Transverse colon (tissue), 4 donors: ENCODE data around the gene USP6NL. TPM values are rescaled to one million over a fixed set of nuclear protein-coding genes. Genes with fewer than 3 reads are reported as not detected.

Source experiments
- DNase-seq: peaks from one replicate; pipeline ENCODE4 v3.0.0-alpha.2; 2019
- H3K27ac ChIP-seq, 4 donors: fragments of 200-600 bp; sonication (generic); 2 replicates each; pipeline ENCODE4 v1.5.1; 2016 to 2018; ENCODE audit warnings: inconsistent platforms in 4 of 4
- H3K27me3 ChIP-seq: fragments of 200-600 bp; sonication (generic); 2 replicates; pipeline ENCODE4 v1.5.1; 2017; ENCODE audit warnings: inconsistent platforms
- H3K36me3 ChIP-seq, 4 donors: fragments of 200-600 bp; sonication (generic); 2 replicates each; pipeline ENCODE4 v1.5.1; 2017 to 2019; ENCODE audit warnings: inconsistent platforms in 4 of 4
- H3K4me1 ChIP-seq, 4 donors: fragments of 200-600 bp; sonication (generic); 2 replicates each; pipeline ENCODE4 v1.5.1; 2017 to 2020; ENCODE audit warnings: inconsistent platforms in 4 of 4
- H3K4me3 ChIP-seq, 4 donors: fragments of 200-600 bp; sonication (generic); 1 replicate in 1 of 4; 2 replicates in 3 of 4; pipeline versions ENCODE4 v1.5.1 to v1.6.1; 2017 to 2019; ENCODE audit warnings: inconsistent platforms in 4 of 4
- H3K9me3 ChIP-seq, 2 donors: fragments of 200-600 bp; sonication (generic); 2 replicates each; pipeline ENCODE4 v1.5.1; 2017 to 2019; ENCODE audit warnings: inconsistent platforms in 2 of 2
- EP300 ChIP-seq: sonication (generic); formaldehyde crosslinking; IDR thresholded peaks from one replicate; pipeline ENCODE4 v1.6.1; 2017; ENCODE audit warnings: antibody characterized with exemption, low read depth
- POLR2A ChIP-seq: fragments of 450-650 bp; IDR thresholded peaks from one replicate; pipeline ENCODE4 v1.6.1; 2016; ENCODE audit warnings: antibody characterized with exemption, mild to moderate bottlenecking, moderate library complexity
- POLR2AphosphoS5 ChIP-seq, 3 donors: sonication (generic); formaldehyde crosslinking; IDR thresholded peaks; one replicate each; pipeline ENCODE4 v1.6.1; 2016; ENCODE audit warnings: antibody characterized with exemption in 3 of 3
- WGBS, 2 donors: methylation state at CpG; one replicate each; pipeline ENCODE4 v1.1.5; 2018; ENCODE audit warnings: low coverage in 1 of 2; 5-methylcytosine and 5-hydroxymethylcytosine counted together
- in situ Hi-C, 4 donors: fragments of 200-750 bp; cut with MboI; loops; one replicate each; pipeline versions ENCODE4 v1.15.0 to v1.15.1; 2017; ENCODE audit warnings: low sequenced_read_pairs in 3 of 4, low pct_ligation_motif_present in 1 of 4, low pct_unique_long_range_greater_than_20kb in 1 of 4
- intact Hi-C: fragments of 100-400 bp; cut with DNase I; formaldehyde crosslinking; loops from one replicate; pipeline ENCODE4 v1.15.1; 2023; ENCODE audit warnings: low total_unique reads
- total RNA-seq, 4 donors: library from RNA; depleted of rRNA; stranded (reverse); fragments of >200 nt; gene quantifications; one replicate each; pipeline ENCODE4 v1.1.0, GENCODE V29; 2016
- TF ChIP-seq, protein P1 (sequence below), 5 experiments: fragments of 200-600 bp in 3 of 5; fragments of 450-650 bp in 2 of 5; sonication (generic) in 3 of 5; IDR thresholded peaks; 1 replicate in 2 of 5; 2 replicates in 3 of 5; pipeline ENCODE4 v1.5.1; 2016 to 2017; ENCODE audit warnings: antibody characterized with exemption in 5 of 5, inconsistent platforms in 3 of 5, mild to moderate bottlenecking in 2 of 5, moderate library complexity in 1 of 5

USP6NL gene
- total RNA-seq, 4 donors from 2014 or later, result 17.3 to 45.8 (median 26.6) TPM

DNA sequence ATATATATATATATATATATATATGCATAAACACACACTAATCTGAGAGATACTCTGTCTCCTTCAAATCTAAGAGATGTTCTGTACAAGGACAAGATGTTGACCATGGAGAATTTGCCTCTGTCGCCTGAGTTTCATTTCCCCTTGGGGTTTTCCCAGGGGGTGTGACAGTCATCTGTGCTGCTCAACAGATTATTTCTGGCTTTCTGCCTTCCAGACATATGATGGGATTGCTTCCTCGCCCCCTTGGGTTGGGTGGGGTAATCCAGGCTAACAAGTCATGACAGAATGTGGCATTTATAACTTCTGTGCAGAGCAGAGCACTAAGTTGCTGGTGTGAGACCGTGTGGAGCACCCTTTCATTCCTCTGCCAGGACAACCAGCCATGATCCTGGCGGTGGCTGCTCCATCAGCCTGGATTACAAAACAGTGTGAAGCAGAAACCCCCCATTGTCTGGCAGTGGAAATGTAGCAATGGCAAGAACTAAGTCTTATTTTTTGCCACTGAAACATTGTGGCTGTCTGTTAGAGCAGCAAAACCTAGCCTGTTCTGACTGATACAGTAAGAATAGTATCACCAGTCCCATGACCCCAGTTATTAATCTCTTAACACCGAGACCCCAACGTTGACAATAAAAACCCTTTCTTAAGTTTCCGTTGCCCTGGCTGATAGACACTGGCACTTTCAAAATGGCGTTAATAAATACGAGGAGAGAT lies 13.7 kb upstream of the USP6NL start:
- peak; percentile 26 for DNase-seq
- Histone ChIP-seq H3K9me3 (no peaks in the 10 kb centered on the region), H3K4me3 (no peak overlapping the region), H3K27ac (no peak overlapping the region), H3K27me3 (no peaks in the 10 kb centered on the region), H3K36me3 (no peaks in the 10 kb centered on the region), H3K4me1 (no peaks in the 10 kb centered on the region)
- WGBS, 2 donors, result 69 to 72% methylated on average over 7 to 9 of the region's 9 CpGs
- intact Hi-C loops (no loop called here), in situ Hi-C loops (no loop called here)
- TF ChIP-seq EP300 (no peak), POLR2AphosphoS5 (IDR thresholded peaks at IDR 0.05) (no peak), POLR2A (no peak)
- TF ChIP-seq, protein P1, sequence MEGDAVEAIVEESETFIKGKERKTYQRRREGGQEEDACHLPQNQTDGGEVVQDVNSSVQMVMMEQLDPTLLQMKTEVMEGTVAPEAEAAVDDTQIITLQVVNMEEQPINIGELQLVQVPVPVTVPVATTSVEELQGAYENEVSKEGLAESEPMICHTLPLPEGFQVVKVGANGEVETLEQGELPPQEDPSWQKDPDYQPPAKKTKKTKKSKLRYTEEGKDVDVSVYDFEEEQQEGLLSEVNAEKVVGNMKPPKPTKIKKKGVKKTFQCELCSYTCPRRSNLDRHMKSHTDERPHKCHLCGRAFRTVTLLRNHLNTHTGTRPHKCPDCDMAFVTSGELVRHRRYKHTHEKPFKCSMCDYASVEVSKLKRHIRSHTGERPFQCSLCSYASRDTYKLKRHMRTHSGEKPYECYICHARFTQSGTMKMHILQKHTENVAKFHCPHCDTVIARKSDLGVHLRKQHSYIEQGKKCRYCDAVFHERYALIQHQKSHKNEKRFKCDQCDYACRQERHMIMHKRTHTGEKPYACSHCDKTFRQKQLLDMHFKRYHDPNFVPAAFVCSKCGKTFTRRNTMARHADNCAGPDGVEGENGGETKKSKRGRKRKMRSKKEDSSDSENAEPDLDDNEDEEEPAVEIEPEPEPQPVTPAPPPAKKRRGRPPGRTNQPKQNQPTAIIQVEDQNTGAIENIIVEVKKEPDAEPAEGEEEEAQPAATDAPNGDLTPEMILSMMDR (IDR thresholded peaks at IDR 0.05), result no peak

- Histone ChIP-seq H3K36me3 (no peaks in the 10 kb centered on the region), H3K9me3 (no peaks in the 10 kb centered on the region), H3K27ac (no peak overlapping the region), H3K4me1 (peaks cover 0 to 9% (median 5%) of the 10 kb centered on the region in 4 donors), H3K27me3 (no peaks in the 10 kb centered on the region), H3K4me3 (no peak overlapping the region)
- TF ChIP-seq POLR2A, result no peak
- TF ChIP-seq EP300, result no peak
- TF ChIP-seq POLR2AphosphoS5 (IDR thresholded peaks at IDR 0.05), result no peak
- in situ Hi-C loops, result no loop called here
- no peak for DNase-seq
- intact Hi-C loops, result no loop called here
These were observed 5.8 kb upstream of the USP6NL start for GRCh38 chr10:11617233-11617632.

- Histone ChIP-seq H3K4me1 (peaks cover 0 to 14% (median 9%) of the 10 kb centered on the region in 4 donors), H3K36me3 (no peaks in the 10 kb centered on the region), H3K9me3 (no peaks in the 10 kb centered on the region), H3K4me3 (no peak overlapping the region), H3K27ac (no peak overlapping the region), H3K27me3 (no peaks in the 10 kb centered on the region)
- in situ Hi-C loops, result no loop called here
- WGBS, 2 donors, result 82 to 86% methylated on average over 1 to 5 of the region's 5 CpGs
- TF ChIP-seq POLR2AphosphoS5 (IDR thresholded peaks at IDR 0.05) (no peak), EP300 (no peak), POLR2A (no peak)
- TF ChIP-seq, protein P1 (IDR thresholded peaks at IDR 0.05), result no peak
- DNase-seq, result no peak
- intact Hi-C loops, result no loop called here
These were observed 4.6 kb upstream of the USP6NL start for GRCh38 chr10:11616021-11616420.

DNA sequence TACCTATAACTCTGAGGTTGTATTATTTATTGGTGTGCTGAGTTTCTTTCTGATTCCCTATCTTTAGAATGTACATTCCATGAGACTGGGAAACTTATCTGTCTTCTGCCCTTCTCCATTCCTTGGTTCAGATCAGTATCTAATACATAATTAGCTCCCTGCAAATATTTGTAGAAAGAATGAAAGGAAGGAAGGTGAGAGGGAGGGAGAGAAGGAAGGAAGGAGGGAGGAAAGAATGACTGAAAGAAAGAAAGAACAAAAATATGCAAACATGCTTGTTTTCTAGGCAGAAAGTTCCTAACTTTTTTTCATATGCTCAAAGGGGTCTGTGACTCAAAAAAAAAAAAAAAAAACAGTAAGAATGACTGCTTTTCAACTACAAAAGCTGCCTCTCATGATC lies 3.9 kb upstream of the USP6NL start:
- Histone ChIP-seq H3K4me1 (peaks cover 0 to 14% (median 9%) of the 10 kb centered on the region in 4 donors), H3K36me3 (no peaks in the 10 kb centered on the region), H3K27ac (no peak overlapping the region), H3K4me3 (no peak overlapping the region), H3K27me3 (no peaks in the 10 kb centered on the region), H3K9me3 (no peaks in the 10 kb centered on the region)
- TF ChIP-seq POLR2A (no peak), EP300 (no peak), POLR2AphosphoS5 (IDR thresholded peaks at IDR 0.05) (no peak)
- TF ChIP-seq, protein P1 (IDR thresholded peaks at IDR 0.05), result no peak
- in situ Hi-C loops (no loop called here), intact Hi-C loops (no loop called here)
- no peak for DNase-seq
